ENCODE measurements around the gene RSBN1L. TPM values are rescaled to one million over a fixed set of nuclear protein-coding genes. Genes with fewer than 3 reads are reported as not detected.
"Not testable (repeated sequence)": the region's sequence is repeated elsewhere in the genome, so short reads cannot be mapped to it uniquely, and the experiment has no call there.

RSBN1L gene
- total RNA-seq, 1 donor from 2014 or later, result 8.1 TPM

- no peak for ATAC-seq
- no peak for DNase-seq (ENCODE audit: missing footprints)
- intact Hi-C loops (cut with DNase I), result loop anchor here (10.0 kb wide), 1 partner anchor 57 kb away; the partner anchor contains the start of gene RSBN1L
These were observed 55.8 kb downstream of the RSBN1L start for GRCh38 chr7:77752016-77752415.

GRCh38 chr7:77753173-77753572, 56.9 kb downstream of the RSBN1L start:
- ATAC-seq, result no peak
- DNase-seq (ENCODE audit: missing footprints), result no peak
- intact Hi-C loops (cut with DNase I), result loop anchor here (10.0 kb wide), 1 partner anchor 58 kb away; the partner anchor contains the start of gene RSBN1L

- DNase-seq (ENCODE audit: missing footprints), result no peak
- intact Hi-C loops (cut with DNase I), result loop anchor here (10.0 kb wide), 1 partner anchor 63 kb away; the partner anchor contains the start of gene RSBN1L
- no peak for ATAC-seq
These were observed 61.3 kb downstream of the RSBN1L start for GRCh38 chr7:77757589-77757988.

- intact Hi-C loops (cut with DNase I), result loop anchor here (2.0 to 10.0 kb wide), 2 partner anchors 65 to 105 kb away; partner anchors contain the start of gene RSBN1L
- DNase-seq (ENCODE audit: missing footprints) (no peak), ATAC-seq (peak; percentile 67)
These were observed 63.1 kb downstream of the RSBN1L start for GRCh38 chr7:77759294-77759889.

GRCh38 chr7:77760809-77761453, 64.7 kb downstream of the RSBN1L start:
- intact Hi-C loops (cut with DNase I), result no loop called here
- no peak for DNase-seq (ENCODE audit: missing footprints)
- ATAC-seq, result no peak

- intact Hi-C loops (cut with DNase I), result no loop called here
- ATAC-seq (no peak), DNase-seq (ENCODE audit: missing footprints) (no peak)
These were observed 69.2 kb downstream of the RSBN1L start for GRCh38 chr7:77765481-77765880.

- ATAC-seq (no peak), DNase-seq (ENCODE audit: missing footprints) (no peak)
- intact Hi-C loops (cut with DNase I), result no loop called here
These were observed 69.9 kb downstream of the RSBN1L start for GRCh38 chr7:77765906-77766800.

GRCh38 chr7:77766801-77767605, 70.7 kb downstream of the RSBN1L start:
- ATAC-seq, result no peak
- no peak for DNase-seq (ENCODE audit: missing footprints)
- intact Hi-C loops (cut with DNase I), result no loop called here

GRCh38 chr7:77770316-77770715, 74.1 kb downstream of the RSBN1L start:
- ATAC-seq (no peak), DNase-seq (ENCODE audit: missing footprints) (no peak)
- intact Hi-C loops (cut with DNase I), result no loop called here

GRCh38 chr7:77771901-77772300, 75.6 kb downstream of the RSBN1L start:
- intact Hi-C loops (cut with DNase I), result no loop called here
- no peak for ATAC-seq

GRCh38 chr7:77778535-77778934, 82.3 kb downstream of the RSBN1L start:
- no peak for DNase-seq (ENCODE audit: missing footprints)
- intact Hi-C loops (cut with DNase I), result no loop called here
- no peak for ATAC-seq

More at GRCh38 chr7:77771901-77772300, 75.6 kb downstream of the RSBN1L start:
- DNase-seq (ENCODE audit: missing footprints), result no peak

GRCh38 chr7:77782383-77782782, 86.1 kb downstream of the RSBN1L start:
- intact Hi-C loops (cut with DNase I), result no loop called here
- ATAC-seq, result no peak

GRCh38 chr7:77783111-77783510, 86.9 kb downstream of the RSBN1L start:
- no peak for DNase-seq (ENCODE audit: missing footprints)
- intact Hi-C loops (cut with DNase I), result no loop called here
- ATAC-seq, result no peak

More at GRCh38 chr7:77782383-77782782, 86.1 kb downstream of the RSBN1L start:
- no peak for DNase-seq (ENCODE audit: missing footprints)

GRCh38 chr7:77783545-77783944, 87.3 kb downstream of the RSBN1L start:
- intact Hi-C loops (cut with DNase I), result no loop called here
- ATAC-seq (no peak), DNase-seq (ENCODE audit: missing footprints) (no peak)

GRCh38 chr7:77784426-77784825, 88.2 kb downstream of the RSBN1L start:
- DNase-seq (ENCODE audit: missing footprints); intact Hi-C loops (cut with DNase I); ATAC-seq: not testable (repeated sequence)

- ATAC-seq (no peak), DNase-seq (ENCODE audit: missing footprints) (no peak)
- intact Hi-C loops (cut with DNase I), result no loop called here
These were observed 89.8 kb downstream of the RSBN1L start for GRCh38 chr7:77786018-77786417.

- ATAC-seq, result no peak
These were observed 90.5 kb downstream of the RSBN1L start for GRCh38 chr7:77786741-77787140.

GRCh38 chr7:77788327-77788902, 92.2 kb downstream of the RSBN1L start:
- DNase-seq (ENCODE audit: missing footprints), result no peak
- intact Hi-C loops (cut with DNase I), result no loop called here
- no peak for ATAC-seq

More at GRCh38 chr7:77786741-77787140, 90.5 kb downstream of the RSBN1L start:
- no peak for DNase-seq (ENCODE audit: missing footprints)
- intact Hi-C loops (cut with DNase I), result no loop called here
